SU-DHL-6 (cell line): Measurements from ENCODE around the gene ADGRB3.

ENCODE experiments used
- H2AFZ ChIP-seq: fragments of 200-600 bp; sonication (generic); 2 replicates; pipeline ENCODE4 v1.6.1; 2014; ENCODE audit warnings: low read depth, mild to moderate bottlenecking, moderate library complexity, mixed read lengths, antibody characterized with exemption, low read length; ENCODE audit not compliant: severe bottlenecking
- H3F3A ChIP-seq: fragments of 200-600 bp; shearing (Covaris generic); 2 replicates; pipeline ENCODE4 v1.6.0; 2016; ENCODE audit warnings: antibody characterized with exemption, mild to moderate bottlenecking; ENCODE audit not compliant: insufficient read depth
- H3K27ac ChIP-seq: fragments of 200-600 bp; sonication (generic); 2 replicates; pipeline ENCODE4 v1.5.1; 2016; ENCODE audit warnings: low read depth, mild to moderate bottlenecking, low read length, moderate library complexity, mixed read lengths
- H3K27me3 ChIP-seq: fragments of 200-600 bp; sonication (generic), shearing (Covaris generic); 2 replicates; pipeline ENCODE4 v1.6.0; 2014; ENCODE audit warnings: mild to moderate bottlenecking, low read length
- H3K36me3 ChIP-seq: fragments of 200-600 bp; sonication (generic); 2 replicates; pipeline ENCODE4 v1.6.1; 2014; ENCODE audit warnings: mild to moderate bottlenecking, low read length, mixed read lengths
- H3K4me2 ChIP-seq: fragments of 300-600, 200-600 bp; shearing (Covaris generic), sonication (generic); 2 replicates; pipeline ENCODE4 v1.6.0; 2014; ENCODE audit warnings: low read length, low read depth, mild to moderate bottlenecking; ENCODE audit not compliant: poor library complexity, severe bottlenecking
- H3K4me3 ChIP-seq: fragments of 200-600 bp; sonication (generic); 2 replicates; pipeline ENCODE4 v1.5.1; 2014; ENCODE audit warnings: antibody characterized with exemption, low read length, mild to moderate bottlenecking, mixed read lengths; ENCODE audit not compliant: insufficient read depth, poor library complexity, severe bottlenecking
- H3K79me2 ChIP-seq: fragments of 200-600 bp; sonication (generic); 2 replicates; pipeline ENCODE4 v1.6.1; 2014; ENCODE audit warnings: mild to moderate bottlenecking, low read length, moderate library complexity; ENCODE audit not compliant: insufficient read depth
- H3K9ac ChIP-seq: fragments of 200-600 bp; sonication (generic); 2 replicates; pipeline ENCODE4 v1.7.0; 2014; ENCODE audit warnings: mild to moderate bottlenecking, low read length
- H3K9me2 ChIP-seq: fragments of 200-600 bp; sonication (generic); replicated peaks from 2 replicates; pipeline ENCODE4 v1.6.1; 2014; ENCODE audit warnings: low read length; ENCODE audit not compliant: insufficient read depth
- H3K9me3 ChIP-seq: fragments of 200-600 bp; sonication (generic); 2 replicates; pipeline ENCODE4 v1.6.1; 2014; ENCODE audit warnings: low read length, mixed read lengths; ENCODE audit not compliant: insufficient read depth
- H4K20me1 ChIP-seq: fragments of 200-600 bp; sonication (generic); 2 replicates; pipeline ENCODE4 v1.6.1; 2014; ENCODE audit warnings: low read depth, mild to moderate bottlenecking, antibody characterized with exemption, low read length, moderate library complexity, mixed read lengths
- CTCF ChIP-seq: fragments of 200-600 bp; sonication (generic); IDR thresholded peaks from one replicate; pipeline ENCODE4 v1.5.1; 2017; ENCODE audit warnings: antibody characterized with exemption, mild to moderate bottlenecking, low read length, moderate library complexity; ENCODE audit not compliant: insufficient read depth, poor library complexity, severe bottlenecking
- EZH2phosphoT487 ChIP-seq: fragments of 200-600 bp; sonication (generic), shearing (Covaris generic); conservative IDR thresholded peaks from 2 replicates; pipeline ENCODE4 v1.6.1; 2018; ENCODE audit warnings: mild to moderate bottlenecking, antibody characterized with exemption, low read length, moderate library complexity, mixed read lengths

The ADGRB3 gene

DNA sequence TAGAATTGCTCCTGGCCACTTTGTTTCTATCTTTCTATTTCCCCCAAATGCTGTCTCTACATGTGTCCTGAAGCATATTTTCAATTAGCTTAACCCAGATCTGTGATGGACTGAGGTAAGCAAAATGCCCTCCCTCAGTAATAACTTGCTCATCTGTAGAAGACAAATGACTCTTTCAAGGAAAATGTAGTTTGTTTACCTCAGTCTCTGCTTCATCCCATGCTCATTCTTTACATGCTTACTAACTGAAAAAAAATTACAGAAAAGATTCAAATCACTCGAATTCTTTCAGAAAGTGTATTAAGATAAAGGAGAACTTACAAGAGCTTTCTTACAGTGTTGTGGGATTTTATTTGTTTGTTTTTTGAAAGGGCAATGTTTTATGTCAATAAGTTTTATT, 630.6 kb downstream of the ADGRB3 start:
- H4K20me1 ChIP-seq, result no peaks in the 10 kb centered on the region
- TF ChIP-seq EZH2phosphoT487 (no peak), CTCF (no peak)
- no peaks in the 10 kb centered on the region for H3K9me3 ChIP-seq
- no peak overlapping the region for H3K4me3 ChIP-seq
- no peak overlapping the region for H2AFZ ChIP-seq
- no peaks in the 10 kb centered on the region for H3F3A ChIP-seq
- H3K9me2 ChIP-seq, result no peaks in the 10 kb centered on the region
- H3K27me3 ChIP-seq, result no peaks in the 10 kb centered on the region
- no peak overlapping the region for H3K4me2 ChIP-seq
- H3K27ac ChIP-seq, result no peak overlapping the region
- H3K9ac ChIP-seq, result no peak overlapping the region
- no peaks in the 10 kb centered on the region for H3K36me3 ChIP-seq
- H3K79me2 ChIP-seq, result no peaks in the 10 kb centered on the region

DNA sequence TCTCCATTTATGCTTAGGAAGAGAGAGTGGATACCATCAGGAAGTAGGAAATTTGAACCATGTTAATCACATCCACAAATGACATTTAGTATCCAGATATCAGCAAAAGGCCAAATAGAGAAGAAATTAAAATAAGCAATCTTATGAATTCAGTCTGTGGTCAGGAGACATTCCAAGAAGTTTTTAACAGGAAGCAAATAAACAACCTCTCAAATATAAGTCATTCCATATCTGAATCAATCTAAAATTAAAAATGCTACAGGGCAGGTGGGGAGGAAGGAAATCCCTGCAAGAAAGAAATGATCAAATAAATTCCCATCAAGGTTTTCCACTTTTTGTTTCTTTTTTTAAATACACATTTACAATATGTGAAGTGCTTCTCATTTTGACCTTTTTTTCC, 641.1 kb downstream of the ADGRB3 start:
- Histone ChIP-seq H3K79me2 (no peaks in the 10 kb centered on the region), H4K20me1 (no peaks in the 10 kb centered on the region), H3K4me2 (no peak overlapping the region), H3F3A (no peaks in the 10 kb centered on the region), H3K9ac (no peak overlapping the region), H3K36me3 (no peaks in the 10 kb centered on the region), H3K27ac (no peak overlapping the region), H3K9me3 (no peaks in the 10 kb centered on the region), H3K27me3 (no peaks in the 10 kb centered on the region), H3K4me3 (no peak overlapping the region), H3K9me2 (no peaks in the 10 kb centered on the region), H2AFZ (no peak overlapping the region)
- TF ChIP-seq EZH2phosphoT487 (no peak), CTCF (no peak)

- no peaks in the 10 kb centered on the region for H3F3A ChIP-seq
- no peaks in the 10 kb centered on the region for H4K20me1 ChIP-seq
- no peaks in the 10 kb centered on the region for H3K27me3 ChIP-seq
- no peak overlapping the region for H3K9ac ChIP-seq
- TF ChIP-seq EZH2phosphoT487 (no peak), CTCF (no peak)
- no peaks in the 10 kb centered on the region for H3K36me3 ChIP-seq
- no peak overlapping the region for H3K27ac ChIP-seq
- no peak overlapping the region for H3K4me2 ChIP-seq
- no peaks in the 10 kb centered on the region for H3K9me3 ChIP-seq
- no peak overlapping the region for H2AFZ ChIP-seq
- no peaks in the 10 kb centered on the region for H3K79me2 ChIP-seq
- H3K4me3 ChIP-seq, result no peak overlapping the region
- H3K9me2 ChIP-seq, result no peaks in the 10 kb centered on the region
Measured at GRCh38 chr6:69279805-69280204, 644.7 kb downstream of the ADGRB3 start.

DNA sequence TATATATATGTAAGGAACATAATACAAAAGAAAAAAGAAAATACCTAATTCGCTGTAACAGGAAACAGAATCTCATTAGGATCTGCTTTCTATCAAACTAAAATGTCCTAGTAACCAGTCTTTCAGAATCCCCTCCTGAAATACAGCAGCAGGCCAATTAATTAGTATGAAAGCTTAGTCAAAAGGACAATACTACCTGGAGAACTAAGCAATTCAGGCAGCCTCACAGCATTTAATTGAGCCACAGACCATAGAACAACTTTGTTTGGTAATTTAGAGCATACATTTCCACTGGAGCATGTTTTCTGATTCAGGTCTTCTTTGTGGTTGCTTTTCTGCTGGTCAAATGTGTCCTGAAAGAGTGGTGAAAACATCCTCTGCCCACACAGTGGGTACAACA, 645.8 kb downstream of the ADGRB3 start:
- no peaks in the 10 kb centered on the region for H3K9me3 ChIP-seq
- no peaks in the 10 kb centered on the region for H3K27me3 ChIP-seq
- no peak overlapping the region for H3K27ac ChIP-seq
- H3K9me2 ChIP-seq, result no peaks in the 10 kb centered on the region
- H3K36me3 ChIP-seq, result no peaks in the 10 kb centered on the region
- H3K79me2 ChIP-seq, result no peaks in the 10 kb centered on the region
- no peak for TF ChIP-seq EZH2phosphoT487
- H4K20me1 ChIP-seq, result no peaks in the 10 kb centered on the region
- no peak overlapping the region for H2AFZ ChIP-seq
- H3K9ac ChIP-seq, result no peak overlapping the region
- H3K4me3 ChIP-seq, result no peak overlapping the region
- no peak overlapping the region for H3K4me2 ChIP-seq
- no peaks in the 10 kb centered on the region for H3F3A ChIP-seq
